ENCODE measurements around the gene MAML1.
"Not testable (repeated sequence)": the region's sequence is repeated elsewhere in the genome, so short reads cannot be mapped to it uniquely, and the experiment has no call there.

Gene MAML1

GRCh38 chr5:179788193-179788854 lies 55.7 kb downstream of the MAML1 start:
- H3K4me3 Mint-ChIP-seq = no peak overlapping the region
- no peak overlapping the region for H3K27ac Mint-ChIP-seq
- no peaks in the 10 kb centered on the region for H3K9me3 Mint-ChIP-seq

GRCh38 chr5:179789278-179789677 lies 56.7 kb downstream of the MAML1 start:
- H3K27ac Mint-ChIP-seq; H3K36me3 Mint-ChIP-seq (ENCODE audit: low read depth); H3K4me3 Mint-ChIP-seq; H3K4me1 Mint-ChIP-seq (ENCODE audit: low read depth); H3K27me3 Mint-ChIP-seq (ENCODE audit: low read depth); H3K9me3 Mint-ChIP-seq: not testable (repeated sequence)

More at GRCh38 chr5:179788193-179788854, 55.7 kb downstream of the MAML1 start:
- Mint-ChIP-seq H3K27me3 (ENCODE audit: low read depth) (no peaks in the 10 kb centered on the region), H3K36me3 (ENCODE audit: low read depth) (no peaks in the 10 kb centered on the region), H3K4me1 (ENCODE audit: low read depth) (peaks cover 1% of the 10 kb centered on the region)

DNA sequence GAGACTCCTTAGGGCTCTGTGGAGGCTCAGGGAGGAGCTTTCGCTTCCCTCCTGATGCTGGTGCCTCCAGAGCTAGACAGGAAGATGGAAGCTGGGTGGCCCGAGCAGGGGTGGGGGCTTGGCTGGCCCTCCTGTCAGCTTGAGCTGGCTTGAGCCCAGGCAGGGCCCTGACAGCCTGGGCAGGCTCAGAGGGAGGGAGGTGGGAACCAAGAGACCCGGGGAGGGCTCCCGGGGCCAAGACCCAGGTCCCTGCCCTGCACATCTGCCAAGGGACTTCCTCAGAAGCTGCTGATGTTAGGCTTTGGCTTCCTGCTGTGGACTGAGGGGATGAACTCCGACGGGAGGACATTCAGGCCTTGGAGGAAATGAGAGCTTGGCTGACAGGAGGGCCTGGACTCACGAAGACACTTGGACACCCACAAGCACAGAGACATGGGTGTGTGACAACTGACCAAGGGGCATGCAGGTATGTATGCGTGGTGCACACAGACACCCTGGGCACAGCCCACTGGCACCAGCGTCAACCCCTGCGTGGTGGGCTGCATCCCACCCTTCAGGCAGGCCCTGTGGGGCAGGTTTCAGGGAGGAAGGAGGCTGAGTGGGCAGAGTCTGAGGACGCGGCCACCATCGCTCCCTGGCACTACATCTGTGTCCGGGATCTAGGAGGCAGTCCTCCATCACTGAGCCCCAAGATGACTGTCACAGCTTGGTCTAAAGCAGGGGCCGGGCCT lies 59.4 kb downstream of the MAML1 start:
- H3K36me3 Mint-ChIP-seq (ENCODE audit: low read depth) = peaks cover 4% of the 10 kb centered on the region
- H3K4me3 Mint-ChIP-seq = no peak overlapping the region
- no peaks in the 10 kb centered on the region for H3K27me3 Mint-ChIP-seq (ENCODE audit: low read depth)
- H3K9me3 Mint-ChIP-seq = no peaks in the 10 kb centered on the region
- peaks cover 12% of the 10 kb centered on the region for H3K4me1 Mint-ChIP-seq (ENCODE audit: low read depth)
- no peak overlapping the region for H3K27ac Mint-ChIP-seq

GRCh38 chr5:179792612-179793467 lies 60.2 kb downstream of the MAML1 start:
- Mint-ChIP-seq H3K4me3 (peak overlapping the region; percentile 31), H3K27ac (no peak overlapping the region), H3K4me1 (ENCODE audit: low read depth) (peaks cover 13% of the 10 kb centered on the region), H3K36me3 (ENCODE audit: low read depth) (peaks cover 6% of the 10 kb centered on the region), H3K27me3 (ENCODE audit: low read depth) (no peaks in the 10 kb centered on the region), H3K9me3 (no peaks in the 10 kb centered on the region)

DNA sequence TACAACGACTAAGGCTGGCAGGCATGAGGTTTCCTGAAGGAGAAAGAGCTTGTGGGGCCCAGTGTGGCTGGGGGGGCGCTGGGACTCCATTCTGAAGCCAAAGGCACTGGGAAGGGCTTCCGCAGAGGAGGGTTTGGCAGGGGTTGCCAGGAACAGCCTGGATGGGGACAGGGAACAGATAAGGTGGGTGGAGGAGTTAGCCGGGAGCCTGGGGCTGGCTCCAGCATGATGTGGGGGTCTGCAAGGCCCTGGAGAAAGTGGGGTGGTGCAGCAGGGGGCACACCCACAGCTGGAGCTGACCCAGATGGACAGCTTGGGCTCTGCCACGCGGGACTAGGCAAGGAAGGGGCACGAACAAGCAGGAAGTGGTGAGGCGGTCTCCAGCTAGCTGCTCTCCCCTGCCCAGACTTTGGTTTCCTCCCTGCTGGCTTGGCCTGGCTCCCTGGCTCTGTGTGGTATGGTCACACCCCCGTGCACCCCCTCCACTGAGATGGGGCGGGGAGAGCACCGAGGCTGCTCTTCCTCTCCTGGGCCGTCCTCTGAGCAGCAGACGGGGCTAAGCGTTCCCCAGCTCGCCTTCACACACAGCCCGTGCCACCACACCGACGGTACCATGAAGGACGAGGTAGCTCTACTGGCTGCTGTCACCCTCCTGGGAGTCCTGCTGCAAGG lies 61.0 kb downstream of the MAML1 start, which contains the start of gene LTC4S:
Gene LTC4S (plus strand): TSS at position 519 of the 672 bp plus-strand sequence. CDS start 95 bp downstream, at position 614.
- Mint-ChIP-seq H3K4me1 (ENCODE audit: low read depth) (peaks cover 13% of the 10 kb centered on the region), H3K27ac (peak within 1 kb of the TSS; percentile 26), H3K9me3 (no peaks in the 10 kb centered on the region), H3K4me3 (peak within 1 kb of the TSS; percentile 51), H3K27me3 (ENCODE audit: low read depth) (no peaks in the 10 kb centered on the region), H3K36me3 (ENCODE audit: low read depth) (peaks cover 6% of the 10 kb centered on the region)

DNA sequence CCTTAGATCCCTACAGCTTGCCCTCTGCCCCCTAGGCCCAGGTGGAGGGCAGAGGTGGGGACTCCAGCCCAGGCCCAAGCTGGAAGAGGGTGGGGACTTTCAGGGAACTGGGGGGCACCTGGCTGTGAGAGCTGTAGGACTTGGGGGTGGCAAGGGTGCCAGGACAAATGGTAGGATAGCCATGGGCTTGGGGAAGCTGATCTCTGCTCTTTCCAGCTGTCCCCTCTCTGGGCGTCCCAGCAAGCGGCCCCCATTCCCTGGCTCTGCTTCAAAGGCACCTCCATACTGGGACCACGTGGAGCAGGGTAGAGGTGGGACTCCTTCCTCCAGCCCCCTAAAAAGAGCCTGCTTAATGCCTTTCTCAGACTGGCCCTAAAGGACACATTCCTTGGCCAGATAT lies 61.5 kb downstream of the MAML1 start:
- Mint-ChIP-seq H3K27ac (no peak overlapping the region), H3K9me3 (no peaks in the 10 kb centered on the region), H3K36me3 (ENCODE audit: low read depth) (peaks cover 7% of the 10 kb centered on the region), H3K4me3 (peak overlapping the region; percentile 51), H3K4me1 (ENCODE audit: low read depth) (peaks cover 13% of the 10 kb centered on the region), H3K27me3 (ENCODE audit: low read depth) (no peaks in the 10 kb centered on the region)

DNA sequence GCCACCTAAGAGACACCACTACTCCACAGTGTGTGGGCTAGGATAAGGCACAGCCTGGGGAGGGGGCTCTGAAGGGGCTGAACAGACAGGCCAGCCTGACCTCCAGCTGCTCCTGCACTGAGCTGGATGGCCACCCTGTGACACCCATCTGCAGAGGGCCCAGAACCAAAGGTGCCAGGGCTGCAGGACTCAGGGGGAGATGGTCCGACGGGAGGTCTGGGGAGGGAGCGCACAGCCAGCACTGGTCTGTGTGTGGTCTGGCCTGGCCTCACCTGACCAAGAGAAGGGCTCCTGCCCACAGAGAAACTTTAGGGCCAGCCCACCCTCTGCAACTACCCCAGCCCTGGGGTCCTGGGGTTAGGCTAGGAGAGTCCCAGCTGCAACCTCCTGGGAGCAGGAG lies 62.0 kb downstream of the MAML1 start:
- Mint-ChIP-seq H3K27me3 (ENCODE audit: low read depth) (no peaks in the 10 kb centered on the region), H3K36me3 (ENCODE audit: low read depth) (peaks cover 11% of the 10 kb centered on the region), H3K27ac (peak overlapping the region; percentile 26), H3K9me3 (no peaks in the 10 kb centered on the region), H3K4me1 (ENCODE audit: low read depth) (peaks cover 14% of the 10 kb centered on the region), H3K4me3 (peak overlapping the region; percentile 51)

DNA sequence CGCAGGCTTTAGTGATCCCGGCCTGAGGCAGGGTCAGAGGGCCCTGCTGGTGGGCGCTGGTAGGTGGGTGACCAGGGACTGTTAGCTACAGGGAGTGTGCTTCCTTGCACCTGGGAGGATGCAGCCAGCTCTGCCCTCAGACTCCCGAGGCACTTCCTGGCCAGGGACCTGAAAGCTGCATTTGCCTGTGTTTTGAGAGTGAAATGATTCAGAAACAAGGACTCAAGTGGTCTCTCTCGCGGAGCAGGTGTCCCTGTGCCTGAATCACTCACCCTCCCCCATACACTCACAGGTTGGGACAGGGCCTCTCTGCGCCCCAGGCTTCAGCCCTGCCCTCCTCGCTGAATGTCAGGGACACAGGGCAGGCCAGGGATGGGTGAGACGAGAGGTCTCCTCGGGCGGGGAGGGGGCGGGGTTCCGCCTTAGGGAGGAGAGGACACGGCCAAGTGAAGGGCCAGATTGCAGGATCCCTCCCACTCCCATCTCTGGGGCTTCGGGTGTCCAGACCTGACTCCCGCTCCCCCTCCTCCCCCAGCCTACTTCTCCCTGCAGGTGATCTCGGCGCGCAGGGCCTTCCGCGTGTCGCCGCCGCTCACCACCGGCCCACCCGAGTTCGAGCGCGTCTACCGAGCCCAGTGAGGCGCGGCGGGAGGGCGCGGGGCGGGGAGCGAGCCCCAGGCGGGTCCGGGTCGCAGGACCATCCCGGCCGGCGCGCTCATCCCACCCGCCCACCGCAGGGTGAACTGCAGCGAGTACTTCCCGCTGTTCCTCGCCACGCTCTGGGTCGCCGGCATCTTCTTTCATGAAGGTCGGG lies 62.6 kb downstream of the MAML1 start:
- H3K27me3 Mint-ChIP-seq (ENCODE audit: low read depth) = no peaks in the 10 kb centered on the region
- H3K27ac Mint-ChIP-seq = no peak overlapping the region
- peaks cover 14% of the 10 kb centered on the region for H3K4me1 Mint-ChIP-seq (ENCODE audit: low read depth)
- H3K9me3 Mint-ChIP-seq = no peaks in the 10 kb centered on the region
- peaks cover 14% of the 10 kb centered on the region for H3K36me3 Mint-ChIP-seq (ENCODE audit: low read depth)
- peak overlapping the region; percentile 51 for H3K4me3 Mint-ChIP-seq

DNA sequence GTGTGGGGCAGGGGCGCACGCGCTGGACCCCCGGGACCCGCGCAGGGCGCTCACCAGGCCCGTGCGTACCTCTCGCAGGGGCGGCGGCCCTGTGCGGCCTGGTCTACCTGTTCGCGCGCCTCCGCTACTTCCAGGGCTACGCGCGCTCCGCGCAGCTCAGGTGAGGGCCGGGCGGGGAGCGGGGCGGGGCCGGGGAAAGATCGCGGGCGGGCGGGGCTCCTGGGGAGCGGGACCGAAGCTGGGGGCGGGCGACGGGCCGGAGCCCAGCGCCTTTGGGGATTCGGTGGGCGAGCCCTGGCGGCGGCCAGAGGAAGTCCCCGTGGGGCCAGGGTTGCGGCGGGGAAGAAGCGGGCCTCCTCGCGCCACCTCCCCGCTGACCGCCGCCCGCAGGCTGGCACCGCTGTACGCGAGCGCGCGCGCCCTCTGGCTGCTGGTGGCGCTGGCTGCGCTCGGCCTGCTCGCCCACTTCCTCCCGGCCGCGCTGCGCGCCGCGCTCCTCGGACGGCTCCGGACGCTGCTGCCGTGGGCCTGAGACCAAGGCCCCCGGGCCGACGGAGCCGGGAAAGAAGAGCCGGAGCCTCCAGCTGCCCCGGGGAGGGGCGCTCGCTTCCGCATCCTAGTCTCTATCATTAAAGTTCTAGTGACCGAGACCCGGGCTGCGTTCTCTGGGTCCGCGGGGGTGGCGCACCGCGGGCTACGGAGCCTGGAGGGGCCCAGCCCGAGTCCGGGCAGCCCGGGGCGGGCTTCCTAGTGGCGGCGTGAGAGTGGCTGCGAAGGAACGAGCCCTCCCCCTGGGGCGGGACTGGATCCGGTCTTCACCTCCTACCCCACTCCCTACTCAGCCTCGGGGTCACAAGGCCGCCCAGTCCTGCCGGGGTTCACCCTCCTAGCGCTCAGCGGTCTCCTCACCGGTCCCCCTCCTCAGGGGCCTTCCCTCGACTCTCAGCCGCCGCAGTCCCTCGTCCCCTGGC lies 63.5 kb downstream of the MAML1 start:
- Mint-ChIP-seq H3K9me3 (no peaks in the 10 kb centered on the region), H3K4me1 (ENCODE audit: low read depth) (peaks cover 14% of the 10 kb centered on the region), H3K27ac (peak overlapping the region; percentile 47), H3K4me3 (peak overlapping the region; percentile 46), H3K36me3 (ENCODE audit: low read depth) (peaks cover 14% of the 10 kb centered on the region), H3K27me3 (ENCODE audit: low read depth) (no peaks in the 10 kb centered on the region)

DNA sequence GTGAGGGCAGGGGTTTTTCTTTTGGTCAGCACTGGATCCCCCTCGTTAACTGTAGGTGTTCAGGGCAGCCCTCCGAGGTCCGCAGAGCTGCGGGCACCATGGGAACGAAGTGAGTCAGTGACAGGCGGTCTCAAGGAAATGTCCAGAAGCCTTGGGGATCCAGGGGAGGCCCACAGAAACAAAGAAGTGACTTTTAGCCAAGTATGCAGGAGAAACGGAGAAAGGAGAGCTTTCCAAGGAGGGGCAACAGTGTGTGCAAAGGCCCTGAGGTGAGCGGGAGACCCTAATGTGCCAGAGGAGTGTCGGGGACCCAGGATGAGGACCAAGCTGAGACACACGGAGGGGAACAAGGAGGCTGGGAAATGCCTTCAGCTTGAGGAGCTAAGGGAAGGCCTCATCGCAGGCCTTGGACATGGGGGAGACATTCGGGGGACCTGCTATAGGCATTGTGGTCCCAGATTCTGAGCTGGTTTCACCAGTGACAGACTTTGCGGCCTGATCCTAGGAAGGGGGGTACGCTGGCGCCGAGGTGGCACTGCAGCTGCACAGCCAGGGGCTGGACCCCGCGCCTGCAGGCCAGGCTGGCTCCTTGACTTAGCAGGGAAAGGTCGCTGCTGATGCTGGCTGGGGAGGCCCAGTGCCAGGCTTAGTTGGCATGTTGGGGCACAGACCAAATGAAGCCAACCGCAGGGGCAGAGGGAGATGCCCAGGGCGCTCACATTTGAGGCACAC lies 64.4 kb downstream of the MAML1 start:
- H3K27ac Mint-ChIP-seq = peak overlapping the region; percentile 47
- peak overlapping the region; percentile 46 for H3K4me3 Mint-ChIP-seq
- no peaks in the 10 kb centered on the region for H3K9me3 Mint-ChIP-seq
- peaks cover 17% of the 10 kb centered on the region for H3K36me3 Mint-ChIP-seq (ENCODE audit: low read depth)
- no peaks in the 10 kb centered on the region for H3K27me3 Mint-ChIP-seq (ENCODE audit: low read depth)
- peaks cover 18% of the 10 kb centered on the region for H3K4me1 Mint-ChIP-seq (ENCODE audit: low read depth)

- Mint-ChIP-seq H3K27ac (no peak overlapping the region), H3K27me3 (ENCODE audit: low read depth) (no peaks in the 10 kb centered on the region), H3K36me3 (ENCODE audit: low read depth) (peaks cover 17% of the 10 kb centered on the region), H3K4me3 (no peak overlapping the region), H3K9me3 (no peaks in the 10 kb centered on the region), H3K4me1 (ENCODE audit: low read depth) (peaks cover 19% of the 10 kb centered on the region)
Observed at GRCh38 chr5:179797741-179798140, 65.1 kb downstream of the MAML1 start.

GRCh38 chr5:179798144-179798770 lies 65.6 kb downstream of the MAML1 start:
- Mint-ChIP-seq H3K9me3 (no peaks in the 10 kb centered on the region), H3K36me3 (ENCODE audit: low read depth) (peaks cover 17% of the 10 kb centered on the region), H3K4me3 (no peak overlapping the region), H3K27me3 (ENCODE audit: low read depth) (no peaks in the 10 kb centered on the region), H3K27ac (no peak overlapping the region), H3K4me1 (ENCODE audit: low read depth) (peaks cover 20% of the 10 kb centered on the region)
